ENCODE data around the gene CCDC88C. TPM values are rescaled to one million over a fixed set of nuclear protein-coding genes. Genes with fewer than 3 reads are reported as not detected.

CCDC88C gene
- total RNA-seq, 1 donor from 2014 or later, result 9.2 TPM

DNA sequence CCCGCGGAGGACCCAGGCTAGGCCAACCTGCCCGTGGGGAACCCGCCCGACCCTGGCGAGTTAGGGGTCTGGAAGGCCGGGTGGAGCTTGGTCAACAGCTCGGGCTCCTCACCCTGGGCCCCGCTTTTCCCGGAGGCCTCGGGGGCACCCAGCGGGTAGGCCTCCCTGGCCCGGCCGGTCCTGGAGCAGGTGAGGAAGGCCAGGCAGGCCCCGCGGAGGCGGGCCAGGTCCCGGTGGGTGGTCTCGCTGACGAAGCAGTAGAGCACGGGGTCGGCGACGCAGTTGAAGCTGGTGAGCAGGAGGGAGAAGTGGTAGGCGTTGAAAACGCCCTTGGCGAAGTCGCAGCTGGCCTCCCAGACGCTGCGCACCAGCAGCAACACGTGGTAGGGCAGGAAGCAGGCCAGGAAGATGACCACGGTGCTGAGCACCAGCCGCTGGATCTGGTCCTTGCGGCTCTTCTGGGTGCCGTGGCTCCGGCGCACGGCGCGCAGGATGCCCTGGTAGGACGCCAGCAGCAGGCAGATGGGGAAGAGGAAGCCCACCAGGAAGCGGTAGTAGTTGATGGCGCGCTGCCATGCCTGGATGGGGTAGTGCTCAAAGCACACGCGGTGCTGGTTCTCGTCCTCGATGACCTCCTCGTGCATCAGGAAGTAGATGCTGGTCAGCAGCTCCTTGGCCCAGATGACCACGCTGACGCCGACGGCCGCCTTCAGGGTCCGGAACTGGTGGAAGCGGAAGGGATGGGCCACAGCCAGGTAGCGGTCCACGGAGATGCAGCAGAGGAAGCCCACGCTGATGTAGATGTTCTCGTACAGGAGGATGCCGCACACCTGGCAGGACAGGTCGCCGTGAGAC is 183.5 kb downstream of the CCDC88C start:
- H3K9me3 ChIP-seq, result peaks cover 0 to 9% of the 10 kb centered on the region in 2 donors
- no peak overlapping the region for H3K27ac ChIP-seq
- no peak for DNase-seq (ENCODE audit: low spot score in 2 of 2)
- no peak for TF ChIP-seq CTCF (IDR thresholded peaks at IDR 0.05)
- no peaks in the 10 kb centered on the region for H3K36me3 ChIP-seq
- H3K4me3 ChIP-seq, result no peak overlapping the region
- no peaks in the 10 kb centered on the region for H3K4me1 ChIP-seq
- H3K27me3 ChIP-seq, result no peaks in the 10 kb centered on the region
- intact Hi-C loops (cut with DNase I), result no loop called here

GRCh38 chr14:91232603-91233002 is 185.0 kb downstream of the CCDC88C start:
- intact Hi-C loops (cut with DNase I), result no loop called here
- Histone ChIP-seq H3K4me3 (no peak overlapping the region), H3K27ac (no peak overlapping the region), H3K9me3 (peaks cover 0 to 4% of the 10 kb centered on the region in 2 donors), H3K36me3 (no peaks in the 10 kb centered on the region), H3K4me1 (no peaks in the 10 kb centered on the region), H3K27me3 (no peaks in the 10 kb centered on the region)
- no peak for TF ChIP-seq CTCF (IDR thresholded peaks at IDR 0.05)
- no peak for DNase-seq (ENCODE audit: low spot score in 2 of 2)

GRCh38 chr14:91232052-91232451 is 185.6 kb downstream of the CCDC88C start:
- no peak for DNase-seq (ENCODE audit: low spot score in 2 of 2)
- intact Hi-C loops (cut with DNase I), result no loop called here
- H3K9me3 ChIP-seq, result peaks cover 0 to 4% of the 10 kb centered on the region in 2 donors
- H3K27ac ChIP-seq, result no peak overlapping the region
- H3K4me1 ChIP-seq, result no peaks in the 10 kb centered on the region
- no peaks in the 10 kb centered on the region for H3K27me3 ChIP-seq
- TF ChIP-seq CTCF (IDR thresholded peaks at IDR 0.05), result no peak
- peaks cover 0 to 5% of the 10 kb centered on the region in 2 donors for H3K36me3 ChIP-seq
- H3K4me3 ChIP-seq, result no peak overlapping the region

GRCh38 chr14:91231446-91231845 is 186.2 kb downstream of the CCDC88C start:
- Histone ChIP-seq H3K36me3 (peaks cover 0 to 7% of the 10 kb centered on the region in 2 donors), H3K4me3 (no peak overlapping the region), H3K27ac (no peak overlapping the region), H3K4me1 (no peaks in the 10 kb centered on the region), H3K27me3 (no peaks in the 10 kb centered on the region), H3K9me3 (peaks cover 0 to 4% of the 10 kb centered on the region in 2 donors)
- intact Hi-C loops (cut with DNase I), result no loop called here
- no peak for TF ChIP-seq CTCF (IDR thresholded peaks at IDR 0.05)
- DNase-seq (ENCODE audit: low spot score in 2 of 2), result no peak

- Histone ChIP-seq H3K27me3 (no peaks in the 10 kb centered on the region), H3K27ac (no peak overlapping the region), H3K4me3 (no peak overlapping the region), H3K36me3 (peaks cover 0 to 12% of the 10 kb centered on the region in 2 donors), H3K9me3 (peaks cover 0 to 4% of the 10 kb centered on the region in 2 donors), H3K4me1 (no peaks in the 10 kb centered on the region)
- no peak for TF ChIP-seq CTCF (IDR thresholded peaks at IDR 0.05)
- no peak for DNase-seq (ENCODE audit: low spot score in 2 of 2)
- intact Hi-C loops (cut with DNase I), result no loop called here
Observed at GRCh38 chr14:91230397-91231035, 187.1 kb downstream of the CCDC88C start.

All from ascending aorta (tissue), 2 donors.